Stimulated activated CD4-positive, alpha-beta T cell treated with anti-CD3 and anti-CD28 coated beads, Interleukin-12 subunit alpha, Interleukin-12 subunit beta, amount 100 ng/mL, for 24 hours (primary cell): ENCODE measurements around the gene MPPED2.

Experiments used
- DNase-seq, 2 experiments: peaks; one replicate each; pipeline ENCODE4 v3.0.0-alpha.2; 2020; ENCODE audit warnings: low read depth in 2 of 2

MPPED2 gene

GRCh38 chr11:30414806-30415205 is 171.3 kb downstream of the MPPED2 start:
- DNase-seq = no peak

GRCh38 chr11:30414244-30414643 is 171.9 kb downstream of the MPPED2 start:
- no peak for DNase-seq

- no peak for DNase-seq
Measured at GRCh38 chr11:30412509-30412908, 173.6 kb downstream of the MPPED2 start.

DNA sequence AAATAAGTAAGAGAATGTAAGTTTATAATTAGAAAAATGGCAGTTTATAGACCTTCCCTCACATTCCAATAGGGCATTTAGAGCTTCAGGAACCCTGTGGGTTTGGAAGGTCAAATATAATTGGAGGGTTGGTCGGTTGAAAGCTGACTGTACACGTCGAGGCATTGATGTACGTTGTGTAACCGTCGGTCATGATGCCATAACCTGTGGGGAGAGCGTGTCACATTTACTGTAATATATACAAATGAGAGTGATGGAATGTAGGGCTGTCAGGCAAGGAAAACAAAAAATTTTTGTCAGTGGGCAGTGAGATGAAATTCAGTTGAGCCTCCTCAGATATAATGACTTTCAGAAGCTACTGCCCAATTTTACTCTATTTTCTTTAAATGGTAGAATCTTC is 174.8 kb downstream of the MPPED2 start:
- DNase-seq = no peak

DNA sequence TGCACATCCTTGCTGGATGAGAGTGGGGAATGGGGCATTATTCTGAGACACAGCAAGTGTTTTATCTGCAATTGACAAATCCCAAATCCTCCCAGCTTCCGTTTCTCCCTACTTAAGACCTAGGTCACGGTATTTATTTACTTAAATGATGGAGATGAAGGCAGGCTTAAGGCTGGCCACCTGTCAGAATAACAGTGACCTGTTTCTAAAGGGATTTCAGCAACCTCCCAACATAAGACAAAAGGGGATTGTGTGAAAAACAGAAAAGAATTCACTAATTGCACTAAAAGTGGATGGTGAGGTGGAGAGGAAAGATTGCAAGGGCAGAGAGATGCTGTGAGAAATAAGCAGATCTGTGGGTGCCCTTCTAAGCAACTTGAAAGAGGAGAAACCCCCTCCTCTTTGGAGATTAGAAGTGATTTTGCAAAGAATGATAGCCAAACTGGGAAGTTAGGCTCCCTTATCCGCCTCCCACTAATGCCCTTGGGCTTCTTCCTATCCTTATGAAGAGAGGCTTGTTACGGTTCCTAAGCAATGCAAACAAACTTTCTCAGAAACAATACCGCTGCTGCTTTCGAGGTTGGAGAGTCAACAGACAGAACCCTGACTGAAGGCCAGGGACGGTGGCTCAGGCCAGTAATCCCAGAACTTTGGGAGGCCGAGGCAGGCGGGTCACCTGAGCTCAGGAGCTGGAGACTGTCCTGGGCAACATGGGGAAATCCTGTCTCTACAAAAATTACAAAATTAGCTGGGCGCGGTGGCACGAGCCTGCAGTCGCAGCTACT is 179.0 kb downstream of the MPPED2 start:
- DNase-seq = no peak

DNA sequence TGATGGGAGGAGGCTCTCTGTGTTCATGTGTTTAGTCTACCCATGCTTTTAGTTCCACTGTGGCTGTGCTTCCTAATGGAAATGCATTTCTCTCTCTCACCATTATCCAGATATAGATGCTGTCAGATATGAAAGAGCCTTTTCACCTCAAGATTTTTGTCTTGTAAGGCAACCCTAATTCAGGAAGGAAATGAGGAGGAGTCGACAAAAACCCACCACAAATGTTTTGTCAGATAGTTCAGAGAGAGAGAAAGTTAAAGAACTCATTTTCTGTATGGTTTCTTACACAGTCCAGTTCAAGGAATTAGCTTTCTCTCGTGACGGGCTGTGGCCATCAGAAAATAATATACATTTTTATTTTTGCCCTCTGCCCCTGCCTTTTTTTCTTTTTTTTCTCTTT is 180.8 kb downstream of the MPPED2 start:
- no peak for DNase-seq

DNA sequence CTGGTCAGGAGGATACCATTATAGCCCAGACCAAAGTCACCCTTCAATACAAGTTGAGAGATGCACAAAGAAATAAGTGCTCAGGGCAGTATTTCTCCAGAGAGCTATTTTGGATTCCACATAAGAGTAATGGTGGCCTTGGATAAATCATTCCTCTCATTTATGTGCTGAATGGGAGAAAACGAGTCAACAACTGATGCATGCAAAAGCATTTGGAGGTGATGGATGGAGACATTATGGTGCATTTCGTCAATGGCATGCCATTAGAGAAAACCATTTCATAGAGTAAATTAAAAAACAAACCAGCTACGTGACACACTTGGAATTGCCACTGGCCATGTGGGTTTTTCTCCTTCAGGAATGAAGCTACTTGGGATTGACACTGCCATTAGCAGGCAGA is 182.0 kb downstream of the MPPED2 start:
- DNase-seq = no peak

DNA sequence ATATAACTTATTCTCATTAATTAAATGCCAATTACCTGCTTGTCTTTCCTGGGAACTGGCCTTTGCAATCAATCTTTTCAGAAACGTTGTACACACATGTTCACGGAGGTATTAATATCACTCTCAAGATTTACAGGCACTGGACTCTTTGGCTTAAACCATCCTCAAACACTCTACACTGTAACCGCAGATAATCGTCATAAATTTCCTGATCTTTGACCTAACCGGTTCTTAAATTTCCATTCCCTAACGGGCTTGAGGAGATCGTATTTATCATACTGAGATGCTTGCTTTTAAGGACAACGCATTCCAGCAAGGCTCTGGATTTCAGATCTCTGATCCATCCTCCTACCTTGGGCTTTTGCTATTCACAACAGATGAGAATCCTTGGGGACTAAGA is 190.4 kb downstream of the MPPED2 start:
- DNase-seq = no peak

- no peak for DNase-seq
Measured at GRCh38 chr11:30393012-30393411, 193.1 kb downstream of the MPPED2 start.

DNA sequence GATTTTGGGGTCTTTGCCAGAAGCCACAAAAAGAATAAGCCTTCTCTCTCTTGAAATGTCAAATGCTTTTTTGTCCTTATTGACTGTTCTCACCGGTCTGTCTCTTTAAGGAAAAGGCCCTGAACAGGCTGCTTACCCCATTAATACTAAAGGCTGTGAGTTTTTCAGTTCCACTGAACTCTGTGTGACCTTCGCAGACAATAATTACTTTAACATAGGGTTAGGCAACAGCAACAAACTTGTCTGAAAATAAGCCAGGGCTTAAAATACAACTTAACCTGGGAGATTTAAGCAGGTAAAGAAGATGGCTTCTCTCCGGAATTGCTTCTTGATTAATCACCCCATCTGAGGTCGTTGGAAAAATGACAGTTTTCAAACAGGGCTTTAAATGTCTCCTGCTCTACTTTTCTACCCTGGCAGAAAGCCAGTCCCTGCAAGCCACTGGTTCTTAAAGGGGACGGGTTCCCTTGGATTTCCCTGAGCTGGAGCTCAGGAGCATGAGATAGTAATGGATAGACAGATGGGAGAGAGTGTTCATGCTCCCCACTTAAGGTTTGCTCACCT is 193.8 kb downstream of the MPPED2 start:
- DNase-seq = no peak

DNA sequence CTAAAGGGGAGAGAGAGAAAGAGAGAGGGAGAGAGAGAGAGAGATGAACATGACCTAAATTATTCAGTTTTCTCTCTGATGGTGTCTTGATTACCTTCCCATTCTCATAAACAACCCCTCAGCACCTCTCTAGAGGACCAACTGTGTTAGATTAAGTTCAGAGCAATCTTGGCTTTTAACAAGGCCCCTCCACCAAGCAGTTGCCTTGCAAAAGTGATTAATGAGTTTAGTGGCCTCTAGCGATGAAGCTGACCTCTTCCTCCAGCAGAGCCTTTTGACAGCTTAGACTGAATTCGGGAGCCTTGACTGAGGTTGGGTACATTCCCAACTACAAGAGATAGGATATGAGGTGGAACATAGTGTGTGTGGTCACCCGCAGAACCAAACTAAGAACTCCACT is 197.2 kb downstream of the MPPED2 start:
- no peak for DNase-seq

DNA sequence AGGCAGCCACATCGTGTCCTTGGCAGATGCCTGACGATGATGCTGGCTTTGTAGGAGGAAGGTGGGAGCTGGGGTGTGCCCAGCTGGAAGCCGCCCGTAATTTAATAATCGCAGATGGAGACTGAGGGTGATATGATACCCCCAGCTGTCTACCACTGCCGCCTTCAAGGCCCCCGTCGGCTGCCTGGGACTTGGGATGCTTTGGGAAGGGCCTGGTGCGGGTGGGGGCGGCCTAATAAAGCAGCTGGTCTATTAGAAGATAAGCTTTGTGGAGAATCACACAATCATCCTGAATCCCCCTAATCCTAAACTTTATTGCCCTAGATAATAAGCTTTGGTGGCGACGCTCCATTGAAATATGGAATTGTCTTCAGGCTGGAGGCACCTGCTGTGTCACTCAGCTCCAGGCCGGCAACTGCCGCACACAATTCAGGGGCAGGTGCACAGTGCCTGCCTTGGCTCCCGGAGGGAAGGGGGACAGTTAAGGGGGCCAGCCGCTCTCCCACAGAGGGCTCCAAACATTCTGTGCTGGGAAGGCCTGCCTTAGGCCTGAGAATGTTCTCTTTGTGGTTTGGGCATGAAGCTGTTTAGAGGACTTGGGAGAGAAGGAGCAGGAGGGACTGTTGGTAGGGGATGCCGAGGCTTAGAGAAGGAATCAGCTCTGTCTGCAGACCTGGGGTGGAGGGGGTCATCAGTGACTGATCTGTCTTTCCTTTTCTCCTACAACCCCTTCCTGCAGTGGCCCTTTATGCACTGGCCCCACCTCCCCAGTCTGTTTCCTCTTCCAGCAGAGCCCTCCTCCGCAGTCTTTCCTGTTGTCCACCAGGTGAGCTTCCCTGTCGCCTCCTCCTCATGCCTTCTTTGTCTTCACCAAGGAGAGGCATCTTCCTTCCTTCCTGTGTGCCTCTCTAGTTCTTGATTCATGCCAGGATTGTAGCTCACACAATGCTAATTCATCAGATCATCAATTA is 198.0 kb downstream of the MPPED2 start:
- no peak for DNase-seq

- no peak for DNase-seq
Measured at GRCh38 chr11:30381879-30382278, 204.3 kb downstream of the MPPED2 start.

DNA sequence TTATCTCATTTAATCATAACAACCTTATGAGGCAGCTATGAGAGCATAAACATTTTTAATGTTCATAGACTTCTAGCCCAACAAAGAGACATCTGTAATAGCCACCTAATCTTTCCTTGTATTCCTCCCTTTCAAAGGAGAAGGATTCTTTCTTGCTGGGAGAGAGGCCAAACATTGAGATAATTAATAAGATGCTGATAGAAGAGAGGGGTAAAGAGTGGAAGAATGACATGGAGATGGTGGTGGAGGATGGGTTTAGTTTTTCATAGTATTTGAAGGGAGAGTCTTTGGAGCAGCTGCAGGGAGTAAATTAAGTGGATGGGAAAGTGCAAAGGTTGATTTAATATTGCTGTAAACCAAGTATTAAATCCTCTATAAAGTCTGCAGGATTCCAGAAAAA is 205.3 kb downstream of the MPPED2 start:
- no peak for DNase-seq

GRCh38 chr11:30377347-30377746 is 208.8 kb downstream of the MPPED2 start:
- no peak for DNase-seq

DNA sequence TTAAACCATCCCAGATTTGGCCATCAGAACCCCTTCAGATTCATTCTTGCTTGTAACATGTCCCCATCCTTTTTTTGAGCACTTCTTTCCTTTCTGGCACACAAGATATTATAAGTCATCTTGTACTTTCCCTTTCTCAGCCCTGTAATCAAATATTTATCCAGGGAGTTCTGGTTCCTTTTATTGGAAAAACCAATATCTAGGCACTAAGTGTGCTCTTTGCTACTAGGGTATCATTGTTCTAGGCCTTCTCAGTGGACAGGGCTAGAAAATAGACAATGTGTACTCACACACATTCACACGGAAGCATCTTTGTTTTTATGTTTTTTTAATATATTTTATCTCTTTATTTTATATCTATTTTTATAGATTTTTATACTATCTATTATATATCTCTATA is 216.0 kb downstream of the MPPED2 start:
- no peak for DNase-seq

- no peak for DNase-seq
Measured at GRCh38 chr11:30368394-30368793, 217.8 kb downstream of the MPPED2 start.

DNA sequence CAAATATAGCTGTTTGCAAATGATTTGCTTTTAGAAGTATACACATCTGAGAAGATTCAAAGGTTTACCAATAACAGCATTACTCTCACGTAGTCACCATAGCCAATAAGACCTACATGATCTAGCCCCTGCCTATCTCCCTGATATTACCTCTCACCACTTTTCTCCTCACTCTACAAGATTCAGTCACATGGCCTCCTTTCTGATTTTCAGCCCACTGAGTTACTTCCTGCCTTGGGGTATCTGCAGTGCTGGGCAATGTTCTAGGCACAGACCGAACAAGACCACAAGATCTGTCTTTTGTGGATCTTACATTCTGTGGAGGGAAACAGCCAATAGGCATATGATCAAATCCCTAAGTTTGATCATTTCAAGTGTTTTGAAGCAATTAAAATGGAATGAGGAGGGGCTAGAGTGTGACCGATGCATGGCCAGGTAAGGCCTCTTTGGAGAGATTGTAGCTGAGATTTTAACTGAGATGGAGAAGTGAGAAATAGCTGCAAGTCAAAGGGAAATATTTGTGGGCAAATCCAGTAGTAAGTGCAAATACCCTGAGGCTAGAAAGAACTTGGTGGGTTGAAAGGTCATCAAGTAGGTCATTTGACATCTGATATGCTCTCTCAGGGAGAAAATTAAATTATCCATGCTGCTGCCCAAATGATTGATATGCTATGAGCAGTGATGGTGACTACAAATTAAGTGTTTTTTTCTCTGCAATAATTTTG is 220.2 kb downstream of the MPPED2 start:
- no peak for DNase-seq

DNA sequence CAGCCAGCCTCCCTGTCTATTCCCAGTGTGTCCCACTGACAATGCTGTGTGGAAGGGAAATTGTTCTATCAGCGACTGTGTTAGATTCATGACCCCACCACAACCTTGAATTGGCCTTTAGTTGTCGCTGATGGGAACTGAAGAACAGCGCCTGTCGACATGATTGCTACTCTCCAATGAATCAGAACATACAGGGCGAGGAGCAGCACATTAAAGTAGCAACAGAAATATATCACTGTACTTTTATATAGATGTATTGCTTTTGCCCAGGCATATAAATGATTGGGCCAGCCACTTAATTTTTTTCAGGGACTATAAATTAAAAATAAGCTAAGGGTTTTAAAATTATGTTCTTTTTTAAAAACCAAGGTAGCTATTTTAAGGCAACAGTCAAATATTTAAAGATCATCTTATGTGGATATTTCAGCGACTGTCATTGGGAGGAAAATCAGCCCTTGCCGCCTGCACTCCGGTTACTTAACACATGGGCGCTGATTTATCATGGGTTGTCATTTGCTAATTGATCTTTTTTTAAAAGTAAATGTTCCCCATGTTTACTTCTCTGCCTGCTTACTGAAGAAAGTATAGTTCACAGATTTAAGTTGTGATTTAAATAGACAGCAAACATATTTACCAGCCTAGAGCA is 221.2 kb downstream of the MPPED2 start:
- DNase-seq = no peak

- no peak for DNase-seq
Measured at GRCh38 chr11:30364139-30364836, 221.9 kb downstream of the MPPED2 start.

GRCh38 chr11:30360741-30361140 is 225.4 kb downstream of the MPPED2 start:
- DNase-seq = no peak
